Kidney (tissue), 14 donors: ENCODE measurements around the gene AOX1. TPM values are rescaled to one million over a fixed set of nuclear protein-coding genes. Genes with fewer than 3 reads are reported as not detected.

Experiments used
- DNase-seq, 5 donors: peaks; one replicate each; pipeline ENCODE4 v3.0.0-alpha.2; 2013 to 2020
- FAIRE-seq: peaks from 2 replicates; lab custom pipeline; 2012; peaks lifted over from hg19 to GRCh38; lab: Jason Lieb, UNC
- H3K27ac ChIP-seq, 2 donors: one replicate each; pipeline ENCODE4 v1.7.0; 2013; ENCODE audit warnings: low read depth in 2 of 2, low read length in 2 of 2, inconsistent platforms in 1 of 2
- H3K27me3 ChIP-seq: one replicate; pipeline ENCODE4 v1.7.1; 2013; ENCODE audit warnings: low read length, inconsistent platforms; ENCODE audit not compliant: control insufficient read depth, insufficient read depth
- H3K36me3 ChIP-seq, 3 donors: one replicate each; pipeline versions ENCODE4 v1.7.0 to v1.7.1; 2013; ENCODE audit warnings: low read length in 3 of 3, control low read depth in 1 of 3, inconsistent platforms in 1 of 3; ENCODE audit not compliant: insufficient read depth in 3 of 3, control insufficient read depth in 2 of 3
- H3K4me1 ChIP-seq, 3 donors: one replicate each; pipeline versions ENCODE4 v1.7.0 to v1.7.1; 2013; ENCODE audit warnings: low read length in 3 of 3, inconsistent platforms in 1 of 3, low read depth in 1 of 3; ENCODE audit not compliant: control insufficient read depth in 2 of 3, insufficient read depth in 2 of 3
- H3K4me3 ChIP-seq, 3 donors: one replicate each; pipeline versions ENCODE4 v1.7.0 to v1.8.1; 2013; ENCODE audit warnings: low read length in 3 of 3, control low read depth in 1 of 3, inconsistent platforms in 1 of 3
- H3K9ac ChIP-seq, 3 donors: one replicate each; pipeline versions ENCODE4 v1.7.0 to v1.7.1; 2013; ENCODE audit warnings: low read length in 3 of 3, control low read depth in 1 of 3, inconsistent platforms in 1 of 3
- H3K9me3 ChIP-seq, 3 donors: one replicate each; pipeline versions ENCODE4 v1.7.0 to v1.7.1; 2013; ENCODE audit warnings: low read length in 3 of 3, control low read depth in 1 of 3, inconsistent platforms in 1 of 3; ENCODE audit not compliant: control insufficient read depth in 2 of 3, insufficient read depth in 1 of 3
- CTCF ChIP-seq: IDR thresholded peaks from 3 replicates; pipeline ENCODE4 v1.5.1; 2012; ENCODE audit warnings: mild to moderate bottlenecking, moderate library complexity, borderline replicate concordance; ENCODE audit not compliant: insufficient read depth; ENCODE audit errors: extremely low read depth
- intact Hi-C: fragments of 100-400 bp; cut with DNase I; formaldehyde crosslinking; loops from one replicate; pipeline ENCODE4 v1.11.1; 2022
- polyA plus RNA-seq: library from polyadenylated mRNA; stranded (reverse); fragments of 350-450 nt; fragmentation: Illumina TruSeq; extraction: RNeasy Lipid Tissue Mini Kit (QIAGEN cat#74804); gene quantifications from one replicate; pipeline ENCODE4 v1.2.3, GENCODE V29; 2014; ENCODE audit warnings: low read depth, low replicate concordance; ENCODE audit not compliant: insufficient read depth
- total RNA-seq: library from RNA; stranded (reverse); fragmentation: NEBNext Ultra II Directional; extraction: Animal tissue kit (Norgen Biotek cat#: 25700); gene quantifications from one replicate; pipeline ENCODE4 v1.2.1, GENCODE V29; 2021
- donor health status: control.
- donor health status: control.
- donor health status: control.
- donor health status: control.
- donor health status: control.
- donor health status: DM: yes; HTN: yes; CAD: no.
- donor health status: Normal renal cell carcinoma (clear cell type).

Gene AOX1
- total and polyA plus RNA-seq, 2 donors from 2014 or later, result 38.6 to 43.7 TPM

- DNase-seq (no peak), FAIRE-seq (no peak)
- TF ChIP-seq CTCF, result no peak
- no peak overlapping the region for H3K27ac ChIP-seq
- no peaks in the 10 kb centered on the region for H3K9me3 ChIP-seq
- no peaks in the 10 kb centered on the region for H3K36me3 ChIP-seq
- intact Hi-C loops, result no loop called here
- no peak overlapping the region for H3K4me3 ChIP-seq
- H3K4me1 ChIP-seq, result no peaks in the 10 kb centered on the region
- no peaks in the 10 kb centered on the region for H3K27me3 ChIP-seq
- no peak overlapping the region for H3K9ac ChIP-seq
Measured at GRCh38 chr2:200716386-200716785, 130.6 kb downstream of the AOX1 start.

Other genes starting within 250 kb of the AOX1 start
- gene KCTD18, start 75.9 kb upstream of the AOX1 start, total RNA-seq, result 12.6 TPM
- gene KCTD18, start 75.9 kb upstream of the AOX1 start, polyA plus RNA-seq, result 8.5 TPM
- 1.7 TPM for gene SGO2, start 59.8 kb upstream of the AOX1 start, total RNA-seq
- gene SGO2, start 59.8 kb upstream of the AOX1 start, polyA plus RNA-seq, result 0.69 TPM
- gene BZW1, start 225.9 kb downstream of the AOX1 start, total RNA-seq, result 188 TPM
- 50.5 TPM for gene BZW1, start 225.9 kb downstream of the AOX1 start, polyA plus RNA-seq